ENCODE data around the gene AMOTL1. TPM values are rescaled to one million over a fixed set of nuclear protein-coding genes. Genes with fewer than 3 reads are reported as not detected.

AMOTL1 gene
- polyA plus RNA-seq, 1 of the 3 experiments (the other 2 are of a cell fraction), result 10.7 TPM

DNA sequence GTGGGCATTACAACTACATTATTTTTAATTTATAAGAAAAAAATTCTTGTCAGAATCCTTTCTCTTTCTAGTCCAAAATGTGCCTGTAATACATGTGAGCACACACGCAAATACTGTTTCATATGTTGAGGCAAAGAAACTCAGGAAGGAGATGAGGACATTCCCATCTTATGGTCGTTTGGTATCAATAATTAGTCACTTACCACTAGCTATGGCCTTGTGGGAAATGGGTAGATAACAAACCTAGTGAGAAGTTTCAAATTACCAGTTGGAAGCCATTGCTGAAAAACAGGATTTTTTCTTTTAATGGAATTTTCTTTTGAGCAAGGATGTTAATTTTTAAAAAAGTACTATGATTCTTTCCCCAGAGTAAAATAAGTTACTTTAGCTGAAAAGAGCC is 25.7 kb downstream of the AMOTL1 start:
- H3K9me3 ChIP-seq, result no peaks in the 10 kb centered on the region
- H3K36me3 ChIP-seq (replicated peaks in 1 of 2; ENCODE audit: control insufficient read depth in 1 of 2, insufficient read depth in 2 of 2, low read length in 1 of 2), result peaks cover 7 to 8% of the 10 kb centered on the region in 2 experiments
- H3F3A ChIP-seq (replicated peaks; ENCODE audit: insufficient read depth), result peaks cover 28% of the 10 kb centered on the region
- ChIA-PET POLR2A (no interaction called here), CTCF (interaction anchor here (0.7 to 1.8 kb wide), 4 partner anchors 8 to 171 kb away, joined by 3 to 14 read pairs (median 5); partner anchors contain the start of gene AMOTL1)
- peak overlapping the region in 1 of 2 experiments; percentile 55; a peak in 2 of 4 replicates for H3K4me3 ChIP-seq (ENCODE audit: low read depth in 2 of 2, low read length in 1 of 2)
- H3K27me3 ChIP-seq (ENCODE audit: insufficient read depth), result no peaks in the 10 kb centered on the region
- H3K27ac ChIP-seq (ENCODE audit: low read depth in 2 of 2, low read length in 1 of 2), result peak overlapping the region; percentile 84 to 99
- TF ChIP-seq CHD2 (IDR thresholded peaks at IDR 0.05; ENCODE audit: low read length, partially characterized antibody) (no peak), MXI1 (IDR thresholded peaks at IDR 0.05; ENCODE audit: low read depth, low read length) (no peak), MEF2A (IDR thresholded peaks at IDR 0.05; ENCODE audit: borderline replicate concordance, low read depth) (no peak), NRF1 (IDR thresholded peaks at IDR 0.05; ENCODE audit: low read depth, low read length) (no peak), EP300 (IDR thresholded peaks at IDR 0.05; ENCODE audit: borderline replicate concordance in 1 of 2, low read depth in 1 of 2, low read length in 1 of 2) (no peak), FOXM1 (IDR thresholded peaks at IDR 0.05; ENCODE audit: low read depth) (no peak), RAD21 (IDR thresholded peaks at IDR 0.05; ENCODE audit: low read length) (no peak)
- peaks cover 85% of the 10 kb centered on the region for H3K79me2 ChIP-seq (ENCODE audit: insufficient read depth)
- 0 out of 2 replicates have a peak overlapping the region, but pooled peaks have one; percentile 15 for H2AFZ ChIP-seq (ENCODE audit: low read depth)
- peaks cover 3% of the 10 kb centered on the region; the same call in 1 of the 2 replicates for H4K20me1 ChIP-seq (ENCODE audit: insufficient read depth)
- peak overlapping the region; percentile 73 for H3K4me2 ChIP-seq
- no peak for DNase-seq
- H3K4me1 ChIP-seq (ENCODE audit: control insufficient read depth in 1 of 2, insufficient read depth in 2 of 2, low read depth in 1 of 2, low read length in 1 of 2), result peaks cover 23 to 49% of the 10 kb centered on the region in 2 experiments
- no peaks in the 10 kb centered on the region for H3K9me2 ChIP-seq
- WGBS (ENCODE audit: low lambda C conversion rate), result 66% methylated on average over 2 of the region's 2 CpGs
- H3K9ac ChIP-seq, result peak overlapping the region; percentile 67; the same call in 1 of the 2 replicates

DNA sequence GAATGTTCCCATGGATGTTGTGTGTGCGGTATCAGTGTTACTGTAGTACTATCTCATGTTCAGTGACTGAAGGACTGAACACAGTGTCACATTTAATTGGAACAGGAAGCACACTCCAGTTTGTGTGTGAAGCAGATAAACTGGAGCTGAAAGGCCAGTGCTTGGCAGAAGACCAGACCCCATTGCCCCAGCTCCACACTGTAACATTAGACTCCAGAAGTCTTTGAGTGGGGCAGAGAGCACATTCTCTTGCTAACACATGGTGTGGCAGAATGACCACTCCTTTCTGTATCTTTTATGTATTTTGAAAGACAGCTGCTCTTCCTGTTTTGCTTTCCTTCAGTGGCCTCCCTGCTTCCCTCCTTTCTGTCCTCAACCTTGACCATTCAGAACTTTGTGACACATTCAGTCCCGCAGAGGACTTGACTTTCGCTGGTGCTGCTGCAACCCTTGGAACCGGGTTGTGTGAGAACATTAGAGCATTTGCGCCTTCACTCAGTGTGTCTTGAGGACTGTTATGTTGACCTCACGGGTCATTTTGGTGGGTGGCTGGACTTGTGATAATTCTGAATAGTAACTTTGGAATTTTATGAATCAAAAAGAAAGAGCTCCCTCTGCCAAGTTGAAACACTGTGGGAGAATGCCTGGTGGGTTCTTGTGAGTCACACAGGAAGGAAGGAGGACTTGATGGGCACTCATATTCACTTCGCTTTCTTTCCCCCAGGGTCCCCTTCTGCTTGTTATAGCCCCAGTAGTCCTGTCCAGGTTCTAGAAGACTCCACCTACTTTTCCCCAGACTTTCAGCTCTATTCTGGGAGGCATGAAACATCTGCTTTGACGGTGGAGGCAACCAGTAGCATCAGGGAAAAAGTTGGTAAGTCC is 26.4 kb downstream of the AMOTL1 start:
- H3K9me2 ChIP-seq, result no peaks in the 10 kb centered on the region
- H3K36me3 ChIP-seq (replicated peaks in 1 of 2; ENCODE audit: control insufficient read depth in 1 of 2, insufficient read depth in 2 of 2, low read length in 1 of 2), result peaks cover 9 to 12% of the 10 kb centered on the region in 2 experiments
- peak overlapping the region; percentile 21 to 55; a peak in 3 of 4 replicates for H3K4me3 ChIP-seq (ENCODE audit: low read depth in 2 of 2, low read length in 1 of 2)
- WGBS (ENCODE audit: low lambda C conversion rate), result 24% methylated on average over 8 of the region's 8 CpGs
- H4K20me1 ChIP-seq (ENCODE audit: insufficient read depth), result 0 out of 2 replicates have a peak, but pooled peaks cover 3% of the 10 kb centered on the region
- peaks cover 84% of the 10 kb centered on the region for H3K79me2 ChIP-seq (ENCODE audit: insufficient read depth)
- H3K9ac ChIP-seq, result peak overlapping the region; percentile 72
- H3F3A ChIP-seq (replicated peaks; ENCODE audit: insufficient read depth), result peaks cover 28% of the 10 kb centered on the region
- POLR2A ChIA-PET, result no interaction called here
- H3K9me3 ChIP-seq, result no peaks in the 10 kb centered on the region
- H3K4me1 ChIP-seq (ENCODE audit: control insufficient read depth in 1 of 2, insufficient read depth in 2 of 2, low read depth in 1 of 2, low read length in 1 of 2), result peaks cover 23 to 45% of the 10 kb centered on the region in 2 experiments
- H3K27me3 ChIP-seq (ENCODE audit: insufficient read depth), result no peaks in the 10 kb centered on the region
- 0 out of 2 replicates have a peak overlapping the region, but pooled peaks have one; percentile 15 for H2AFZ ChIP-seq (ENCODE audit: low read depth)
- DNase-seq, result peak; percentile 56
- CTCF ChIA-PET, result interaction anchor here (0.7 to 1.8 kb wide), 5 partner anchors 9 to 172 kb away, joined by 3 to 14 read pairs (median 4); partner anchors contain the start of gene AMOTL1
- peak overlapping the region; percentile 84 to 99 for H3K27ac ChIP-seq (ENCODE audit: low read depth in 2 of 2, low read length in 1 of 2)
- H3K4me2 ChIP-seq, result peak overlapping the region; percentile 73
- TF ChIP-seq, protein P1, sequence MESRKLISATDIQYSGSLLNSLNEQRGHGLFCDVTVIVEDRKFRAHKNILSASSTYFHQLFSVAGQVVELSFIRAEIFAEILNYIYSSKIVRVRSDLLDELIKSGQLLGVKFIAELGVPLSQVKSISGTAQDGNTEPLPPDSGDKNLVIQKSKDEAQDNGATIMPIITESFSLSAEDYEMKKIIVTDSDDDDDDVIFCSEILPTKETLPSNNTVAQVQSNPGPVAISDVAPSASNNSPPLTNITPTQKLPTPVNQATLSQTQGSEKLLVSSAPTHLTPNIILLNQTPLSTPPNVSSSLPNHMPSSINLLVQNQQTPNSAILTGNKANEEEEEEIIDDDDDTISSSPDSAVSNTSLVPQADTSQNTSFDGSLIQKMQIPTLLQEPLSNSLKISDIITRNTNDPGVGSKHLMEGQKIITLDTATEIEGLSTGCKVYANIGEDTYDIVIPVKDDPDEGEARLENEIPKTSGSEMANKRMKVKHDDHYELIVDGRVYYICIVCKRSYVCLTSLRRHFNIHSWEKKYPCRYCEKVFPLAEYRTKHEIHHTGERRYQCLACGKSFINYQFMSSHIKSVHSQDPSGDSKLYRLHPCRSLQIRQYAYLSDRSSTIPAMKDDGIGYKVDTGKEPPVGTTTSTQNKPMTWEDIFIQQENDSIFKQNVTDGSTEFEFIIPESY (IDR thresholded peaks at IDR 0.05; ENCODE audit: borderline replicate concordance, low read depth), result no peak
- TF ChIP-seq, protein P2, sequence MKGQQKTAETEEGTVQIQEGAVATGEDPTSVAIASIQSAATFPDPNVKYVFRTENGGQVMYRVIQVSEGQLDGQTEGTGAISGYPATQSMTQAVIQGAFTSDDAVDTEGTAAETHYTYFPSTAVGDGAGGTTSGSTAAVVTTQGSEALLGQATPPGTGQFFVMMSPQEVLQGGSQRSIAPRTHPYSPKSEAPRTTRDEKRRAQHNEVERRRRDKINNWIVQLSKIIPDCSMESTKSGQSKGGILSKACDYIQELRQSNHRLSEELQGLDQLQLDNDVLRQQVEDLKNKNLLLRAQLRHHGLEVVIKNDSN (IDR thresholded peaks at IDR 0.05; ENCODE audit: borderline replicate concordance, low read depth), result no peak
- peak; percentile 79; the same call in 1 of the 2 replicates for TF ChIP-seq MXI1 (IDR thresholded peaks at IDR 0.05; ENCODE audit: low read depth, low read length)
- TF ChIP-seq TCF12 (IDR thresholded peaks at IDR 0.05), result peak; percentile 67
- peak; percentile 79 for TF ChIP-seq JUND (IDR thresholded peaks at IDR 0.05)
- TF ChIP-seq, protein P3, sequence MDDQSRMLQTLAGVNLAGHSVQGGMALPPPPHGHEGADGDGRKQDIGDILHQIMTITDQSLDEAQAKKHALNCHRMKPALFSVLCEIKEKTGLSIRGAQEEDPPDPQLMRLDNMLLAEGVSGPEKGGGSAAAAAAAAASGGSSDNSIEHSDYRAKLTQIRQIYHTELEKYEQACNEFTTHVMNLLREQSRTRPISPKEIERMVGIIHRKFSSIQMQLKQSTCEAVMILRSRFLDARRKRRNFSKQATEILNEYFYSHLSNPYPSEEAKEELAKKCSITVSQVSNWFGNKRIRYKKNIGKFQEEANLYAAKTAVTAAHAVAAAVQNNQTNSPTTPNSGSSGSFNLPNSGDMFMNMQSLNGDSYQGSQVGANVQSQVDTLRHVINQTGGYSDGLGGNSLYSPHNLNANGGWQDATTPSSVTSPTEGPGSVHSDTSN (IDR thresholded peaks at IDR 0.05), result peak; percentile 79
- TF ChIP-seq FOXM1 (IDR thresholded peaks at IDR 0.05; ENCODE audit: low read depth), result 0 out of 2 replicates have a peak, but pooled peaks have one; percentile 35
- peak; percentile 84 for TF ChIP-seq NFIC (IDR thresholded peaks at IDR 0.05; ENCODE audit: borderline replicate concordance)
- TF ChIP-seq RXRA (IDR thresholded peaks at IDR 0.05; ENCODE audit: borderline replicate concordance, low read depth), result peak; percentile 66; the same call in 1 of the 2 replicates
- TF ChIP-seq, protein P4, sequence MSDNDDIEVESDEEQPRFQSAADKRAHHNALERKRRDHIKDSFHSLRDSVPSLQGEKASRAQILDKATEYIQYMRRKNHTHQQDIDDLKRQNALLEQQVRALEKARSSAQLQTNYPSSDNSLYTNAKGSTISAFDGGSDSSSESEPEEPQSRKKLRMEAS (IDR thresholded peaks at IDR 0.05; ENCODE audit: low read depth), result peak; percentile 8
- TF ChIP-seq RFX5 (IDR thresholded peaks at IDR 0.05; ENCODE audit: low read length), result no peak
- TF ChIP-seq TAF1 (IDR thresholded peaks at IDR 0.05; ENCODE audit: borderline replicate concordance, low read depth, low read length), result 0 out of 2 replicates have a peak, but pooled peaks have one; percentile 13
- TF ChIP-seq FOSL2 (IDR thresholded peaks at IDR 0.05; ENCODE audit: borderline replicate concordance, low read depth), result peak; percentile 90
- TF ChIP-seq, protein P5, sequence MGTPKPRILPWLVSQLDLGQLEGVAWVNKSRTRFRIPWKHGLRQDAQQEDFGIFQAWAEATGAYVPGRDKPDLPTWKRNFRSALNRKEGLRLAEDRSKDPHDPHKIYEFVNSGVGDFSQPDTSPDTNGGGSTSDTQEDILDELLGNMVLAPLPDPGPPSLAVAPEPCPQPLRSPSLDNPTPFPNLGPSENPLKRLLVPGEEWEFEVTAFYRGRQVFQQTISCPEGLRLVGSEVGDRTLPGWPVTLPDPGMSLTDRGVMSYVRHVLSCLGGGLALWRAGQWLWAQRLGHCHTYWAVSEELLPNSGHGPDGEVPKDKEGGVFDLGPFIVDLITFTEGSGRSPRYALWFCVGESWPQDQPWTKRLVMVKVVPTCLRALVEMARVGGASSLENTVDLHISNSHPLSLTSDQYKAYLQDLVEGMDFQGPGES (IDR thresholded peaks at IDR 0.05; ENCODE audit: low read depth, low read length), result no peak
